ENCODE measurements around the gene CXCR3. TPM values are rescaled to one million over a fixed set of nuclear protein-coding genes. Genes with fewer than 3 reads are reported as not detected.

Gene CXCR3
- total and polyA plus RNA-seq, 10 of the 15 experiments (the other 5 are each of a cell fraction or from before 2014, with no cell fraction given): 1.4 to 48.2 (median 15.7) TPM

DNA sequence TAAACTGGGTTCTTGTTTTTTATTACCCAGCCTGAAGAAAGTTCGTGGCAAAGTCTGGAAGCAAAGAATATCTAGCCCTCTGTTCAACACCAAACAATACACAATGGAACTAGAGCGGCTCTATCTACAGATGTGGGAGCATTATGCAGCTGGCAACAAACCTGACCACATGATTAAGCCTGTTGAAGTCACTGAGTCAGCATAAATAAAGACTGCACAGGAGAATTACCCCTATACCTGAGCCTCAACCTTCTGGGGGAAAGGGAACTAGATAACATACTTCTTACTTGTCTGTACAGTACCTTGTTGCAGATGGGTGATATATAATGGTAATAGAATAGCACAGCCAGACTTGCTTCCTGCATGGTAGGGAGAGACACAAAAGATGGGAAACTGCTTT is 44.7 kb downstream of the CXCR3 start:
- TF ChIP-seq NFYB (IDR thresholded peaks at IDR 0.05; ENCODE audit: insufficient read depth, low read depth, low read length) (no peak), REST (IDR thresholded peaks at IDR 0.05; ENCODE audit: low read depth, low read length) (no peak), HDAC2 (IDR thresholded peaks at IDR 0.05) (no peak), IKZF1 (conservative IDR thresholded peaks at IDR 0.05) (no peak), EED (IDR thresholded peaks at IDR 0.05; ENCODE audit: low read depth) (no peak), CBFB (IDR thresholded peaks at IDR 0.05; ENCODE audit: low read depth) (no peak), ZBTB33 (IDR thresholded peaks at IDR 0.05) (no peak), SREBF1 (IDR thresholded peaks at IDR 0.05; ENCODE audit: low read length) (no peak), USF1 (IDR thresholded peaks at IDR 0.05; ENCODE audit: borderline replicate concordance, extremely low read length, insufficient read depth, low read depth, low read length) (no peak), HDAC6 (IDR thresholded peaks at IDR 0.05; ENCODE audit: unreplicated experiment) (no peak), MEF2A (IDR thresholded peaks at IDR 0.05; ENCODE audit: insufficient read depth, low read depth, low read length) (no peak), BHLHE40 (IDR thresholded peaks at IDR 0.05; ENCODE audit: borderline replicate concordance in 1 of 2, low read depth in 2 of 2, low read length in 1 of 2) (no peak), POLR2AphosphoS5 (IDR thresholded peaks at IDR 0.05; ENCODE audit: low read length) (no peak), NR2C2 (IDR thresholded peaks at IDR 0.05; ENCODE audit: borderline replicate concordance, control insufficient read depth, insufficient read length, low read depth) (no peak), JUND (IDR thresholded peaks at IDR 0.05; ENCODE audit: low read depth, low read length) (no peak), ZNF274 (IDR thresholded peaks at IDR 0.05; ENCODE audit: insufficient read depth, insufficient read length) (no peak)
- TF ChIP-seq, protein P1, sequence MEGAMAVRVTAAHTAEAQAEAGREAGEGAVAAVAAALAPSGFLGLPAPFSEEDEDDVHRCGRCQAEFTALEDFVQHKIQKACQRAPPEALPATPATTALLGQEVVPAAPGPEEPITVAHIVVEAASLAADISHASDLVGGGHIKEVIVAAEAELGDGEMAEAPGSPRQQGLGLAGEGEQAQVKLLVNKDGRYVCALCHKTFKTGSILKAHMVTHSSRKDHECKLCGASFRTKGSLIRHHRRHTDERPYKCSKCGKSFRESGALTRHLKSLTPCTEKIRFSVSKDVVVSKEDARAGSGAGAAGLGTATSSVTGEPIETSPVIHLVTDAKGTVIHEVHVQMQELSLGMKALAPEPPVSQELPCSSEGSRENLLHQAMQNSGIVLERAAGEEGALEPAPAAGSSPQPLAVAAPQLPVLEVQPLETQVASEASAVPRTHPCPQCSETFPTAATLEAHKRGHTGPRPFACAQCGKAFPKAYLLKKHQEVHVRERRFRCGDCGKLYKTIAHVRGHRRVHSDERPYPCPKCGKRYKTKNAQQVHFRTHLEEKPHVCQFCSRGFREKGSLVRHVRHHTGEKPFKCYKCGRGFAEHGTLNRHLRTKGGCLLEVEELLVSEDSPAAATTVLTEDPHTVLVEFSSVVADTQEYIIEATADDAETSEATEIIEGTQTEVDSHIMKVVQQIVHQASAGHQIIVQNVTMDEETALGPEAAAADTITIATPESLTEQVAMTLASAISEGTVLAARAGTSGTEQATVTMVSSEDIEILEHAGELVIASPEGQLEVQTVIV (IDR thresholded peaks at IDR 0.05; ENCODE audit: borderline replicate concordance, partially characterized antibody): no peak
- intact Hi-C loops (cut with micrococcal nuclease; ENCODE audit: unreplicated experiment) (no loop called here), in situ Hi-C loops (cut with MboI) (no loop called here)
- WGBS (ENCODE audit: insufficient coverage, insufficient replicate concordance, low lambda C conversion rate, missing lambda C conversion rate): 74% methylated on average over 2 of the region's 2 CpGs
- ChIA-PET CTCF (no interaction called here), POLR2A (no interaction called here), RAD21 (ENCODE audit: unreplicated experiment) (no interaction called here), SMC1A (ENCODE audit: uncharacterized antibody, unreplicated experiment) (interaction anchor here (1.0 to 2.1 kb wide), 2 partner anchors 10 to 79 kb away, joined by 4 to 8 read pairs; no protein-coding TSS in a partner anchor)
- H3K9me3 ChIP-seq (replicated peaks; ENCODE audit: control insufficient read depth, insufficient read depth, low read length): no peaks in the 10 kb centered on the region
- no peaks in the 10 kb centered on the region for H3K27me3 ChIP-seq (replicated peaks in 1 of 2; ENCODE audit: control insufficient read depth in 2 of 2, insufficient read depth in 2 of 2, low read length in 1 of 2)
- FAIRE-seq: no peak
- no peak for DNase-seq (ENCODE audit: low read depth, low spot score)
- BruUV-seq (replicated peaks): no TSS peak
- H3K4me3 ChIP-seq: no peak overlapping the region
- H3K27ac ChIP-seq (ENCODE audit: control insufficient read depth, insufficient read depth): no peak overlapping the region
- no peaks in the 10 kb centered on the region for H4K20me1 ChIP-seq (ENCODE audit: control insufficient read depth, insufficient read depth)
- no peak for ATAC-seq
- H3K4me1 ChIP-seq (ENCODE audit: control insufficient read depth, insufficient read depth, low read length): no peaks in the 10 kb centered on the region
- no peak overlapping the region for H3K9ac ChIP-seq (ENCODE audit: control insufficient read depth, insufficient read depth, low read length)
- no peaks in the 10 kb centered on the region for H3K79me2 ChIP-seq (ENCODE audit: control insufficient read depth, insufficient read depth, low read length)
- H3K4me2 ChIP-seq (ENCODE audit: control insufficient read depth, insufficient read depth): no peak overlapping the region
- no peak overlapping the region for H2AFZ ChIP-seq (ENCODE audit: control insufficient read depth, low read depth, low read length)
- peaks cover 2 to 3% of the 10 kb centered on the region in 2 experiments; a peak in 2 of 4 replicates for H3K36me3 ChIP-seq (ENCODE audit: control insufficient read depth in 2 of 2, insufficient read depth in 2 of 2, low read length in 1 of 2)
